Testis (tissue), 3 donors: ENCODE results near the gene UBE2K. TPM values are rescaled to one million over a fixed set of nuclear protein-coding genes. Genes with fewer than 3 reads are reported as not detected.
"Not testable (repeated sequence)": the region's sequence is repeated elsewhere in the genome, so short reads cannot be mapped to it uniquely, and the experiment has no call there.

ENCODE experiments used
- DNase-seq: peaks from one replicate; pipeline ENCODE4 v3.0.0-alpha.2; 2019
- H3K27ac ChIP-seq, 2 donors: fragments of 200-600 bp; sonication (generic); one replicate each; pipeline ENCODE4 v1.5.1; 2019
- H3K27me3 ChIP-seq: fragments of 200-600 bp; sonication (generic); one replicate; pipeline ENCODE4 v1.5.1; 2019
- H3K36me3 ChIP-seq: fragments of 200-600 bp; sonication (generic); one replicate; pipeline ENCODE4 v1.5.1; 2017; ENCODE audit warnings: low read depth; ENCODE audit errors: missing control alignments
- H3K4me1 ChIP-seq: fragments of 200-600 bp; sonication (generic); one replicate; pipeline ENCODE4 v1.5.1; 2019
- H3K4me3 ChIP-seq, 2 donors: fragments of 200-600 bp; sonication (generic); one replicate each; pipeline ENCODE4 v1.5.1; 2017 to 2019
- H3K9me3 ChIP-seq: fragments of 200-600 bp; sonication (generic); one replicate; pipeline ENCODE4 v1.5.1; 2017
- CTCF ChIP-seq, 3 experiments: fragments of 450-650 bp in 2 of 3; fragments of 200-600 bp in 1 of 3; sonication (generic) in 1 of 3; IDR thresholded peaks; one replicate each; pipeline ENCODE4 v1.5.1; 2016 to 2019; ENCODE audit warnings: antibody characterized with exemption in 3 of 3, mild to moderate bottlenecking in 2 of 3, moderate library complexity in 1 of 3
- POLR2A ChIP-seq: fragments of 450-650 bp; IDR thresholded peaks from one replicate; pipeline ENCODE4 v1.6.1; 2017; ENCODE audit warnings: antibody characterized with exemption, mild to moderate bottlenecking, moderate library complexity
- WGBS, 2 donors: methylation state at CpG; one replicate each; pipeline ENCODE4 v1.1.5; 2018; 5-methylcytosine and 5-hydroxymethylcytosine counted together
- intact Hi-C: fragments of 100-400 bp; cut with DNase I; formaldehyde crosslinking; loops from one replicate; pipeline ENCODE4 v1.15.1; 2023; ENCODE audit warnings: low total_unique reads
- polyA plus RNA-seq: library from polyadenylated mRNA; stranded (reverse); fragments of 350-450 nt; fragmentation: Illumina TruSeq; extraction: RNeasy Lipid Tissue Mini Kit (QIAGEN cat#74804); gene quantifications from one replicate; pipeline ENCODE4 v1.2.3, GENCODE V29; 2014; ENCODE audit warnings: low read depth, low replicate concordance; ENCODE audit not compliant: insufficient read depth
- total RNA-seq, 2 donors: library from RNA; depleted of rRNA; stranded (reverse); fragments of >200 nt; gene quantifications; one replicate each; pipeline ENCODE4 v1.2.3, GENCODE V29; 2016

The UBE2K gene
- total and polyA plus RNA-seq, 3 donors from 2014 or later: 23.0 to 81.8 (median 24.3) TPM

GRCh38 chr4:39721788-39722187, 23.9 kb downstream of the UBE2K start:
- 73 to 77% methylated on average over 7 of the region's 7 CpGs for WGBS, 2 donors
- no peak for DNase-seq
- Histone ChIP-seq H3K4me1 (no peaks in the 10 kb centered on the region), H3K9me3 (no peaks in the 10 kb centered on the region), H3K36me3 (no peaks in the 10 kb centered on the region), H3K4me3 (no peak overlapping the region), H3K27ac (no peak overlapping the region), H3K27me3 (no peaks in the 10 kb centered on the region)
- no peak for TF ChIP-seq POLR2A
- TF ChIP-seq CTCF (IDR thresholded peaks at IDR 0.05): no peak
- intact Hi-C loops: no loop called here

GRCh38 chr4:39729557-39729956, 31.6 kb downstream of the UBE2K start:
- Histone ChIP-seq H3K9me3 (no peaks in the 10 kb centered on the region), H3K4me1 (no peaks in the 10 kb centered on the region), H3K36me3 (no peaks in the 10 kb centered on the region), H3K27ac (no peak overlapping the region), H3K27me3 (no peaks in the 10 kb centered on the region), H3K4me3 (no peak overlapping the region)
- no peak for TF ChIP-seq CTCF (IDR thresholded peaks at IDR 0.05)
- no peak for TF ChIP-seq POLR2A
- DNase-seq: no peak
- 81 to 87% methylated on average over 4 of the region's 4 CpGs for WGBS, 2 donors
- intact Hi-C loops: no loop called here

- Histone ChIP-seq H3K27ac (no peak overlapping the region), H3K4me3 (no peak overlapping the region), H3K9me3 (no peaks in the 10 kb centered on the region), H3K4me1 (no peaks in the 10 kb centered on the region), H3K27me3 (no peaks in the 10 kb centered on the region), H3K36me3 (no peaks in the 10 kb centered on the region)
- 73% methylated on average over 3 of the region's 3 CpGs for WGBS, 2 donors
- TF ChIP-seq POLR2A (no peak), CTCF (IDR thresholded peaks at IDR 0.05) (no peak)
- intact Hi-C loops: no loop called here
- no peak for DNase-seq
Observed at GRCh38 chr4:39730072-39730471, 32.1 kb downstream of the UBE2K start.

- H3K27me3 ChIP-seq: no peaks in the 10 kb centered on the region
- no peak overlapping the region for H3K27ac ChIP-seq
- no peaks in the 10 kb centered on the region for H3K36me3 ChIP-seq
- H3K4me1 ChIP-seq: no peaks in the 10 kb centered on the region
- H3K9me3 ChIP-seq: no peaks in the 10 kb centered on the region
- intact Hi-C loops: no loop called here
- TF ChIP-seq POLR2A: no peak
- TF ChIP-seq CTCF (IDR thresholded peaks at IDR 0.05): no peak
- no peak for DNase-seq
- WGBS, 2 donors: 75 to 76% methylated on average over 2 of the region's 2 CpGs
- no peak overlapping the region for H3K4me3 ChIP-seq
Observed at GRCh38 chr4:39731908-39732307, 34.0 kb downstream of the UBE2K start.

- Histone ChIP-seq H3K27ac (no peak overlapping the region), H3K27me3 (no peaks in the 10 kb centered on the region), H3K4me1 (no peaks in the 10 kb centered on the region), H3K9me3 (no peaks in the 10 kb centered on the region), H3K4me3 (no peak overlapping the region), H3K36me3 (no peaks in the 10 kb centered on the region)
- intact Hi-C loops: no loop called here
- TF ChIP-seq POLR2A (no peak), CTCF (IDR thresholded peaks at IDR 0.05) (no peak)
- WGBS, 2 donors: 88 to 90% methylated on average over 3 of the region's 3 CpGs
- DNase-seq: no peak
Observed at GRCh38 chr4:39732728-39733127, 34.8 kb downstream of the UBE2K start.

- H3K36me3 ChIP-seq, H3K4me3 ChIP-seq, H3K4me1 ChIP-seq, H3K27me3 ChIP-seq, H3K9me3 ChIP-seq, H3K27ac ChIP-seq, intact Hi-C loops, DNase-seq: not testable (repeated sequence)
- WGBS, 2 donors: 92 to 94% methylated on average over 10 of the region's 10 CpGs
Observed at GRCh38 chr4:39739591-39739990, 41.7 kb downstream of the UBE2K start.
